HG03060 (cell line): ENCODE results near the gene SNRPN.
"Not testable (repeated sequence)": the region's sequence is repeated elsewhere in the genome, so short reads cannot be mapped to it uniquely, and the experiment has no call there.

Experiments used
- ATAC-seq: cut with Tn5 transposase; IDR thresholded peaks from one replicate; pipeline ENCODE4 v1.9.1; 2021; ENCODE audit warnings: low read depth, moderate number of reproducible peaks; ENCODE audit not compliant: unreplicated experiment

Gene SNRPN

GRCh38 chr15:24966364-24967103 is 11.7 kb downstream of the SNRPN start:
- ATAC-seq, result no peak

DNA sequence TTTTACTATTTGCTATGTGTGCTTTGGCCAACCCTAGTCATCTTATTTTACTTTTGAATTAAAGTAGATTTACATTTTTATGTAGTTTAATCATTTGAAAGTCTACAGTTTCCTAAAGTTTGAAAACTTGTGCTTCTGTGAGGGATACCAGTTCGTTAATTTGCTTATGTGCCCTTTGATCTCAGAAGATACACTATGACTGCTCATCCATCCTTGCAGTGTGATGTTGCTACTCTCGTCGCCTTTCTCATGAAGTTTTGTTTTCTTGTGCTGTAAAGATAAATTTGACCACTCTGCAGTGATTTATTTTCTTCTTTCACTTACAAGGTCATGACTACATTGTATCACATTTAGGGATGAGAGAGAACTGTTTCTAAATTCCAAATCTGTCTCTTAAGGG is 16.3 kb downstream of the SNRPN start:
- no peak for ATAC-seq

DNA sequence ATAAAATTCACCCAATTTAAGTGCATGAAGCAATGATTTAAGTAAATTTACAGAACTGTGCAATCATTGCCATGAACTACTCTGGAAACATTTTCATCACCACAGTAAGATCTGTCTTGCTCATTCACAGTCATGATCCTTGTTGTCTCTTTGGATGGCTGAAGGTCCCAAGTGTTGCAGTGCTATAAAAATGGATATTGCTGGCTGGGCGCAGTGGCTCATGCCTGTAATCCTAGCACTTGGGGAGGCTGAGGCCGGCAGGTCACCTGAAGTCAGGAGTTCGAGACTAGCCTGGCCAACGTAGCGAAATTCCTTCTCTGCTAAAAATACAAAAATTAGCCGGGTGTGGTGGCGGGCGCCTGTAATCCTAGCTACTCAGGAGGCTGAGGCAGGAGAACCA is 17.0 kb downstream of the SNRPN start:
- ATAC-seq, result no peak

- ATAC-seq, result not testable (repeated sequence)
Measured at GRCh38 chr15:24972707-24973106, 17.9 kb downstream of the SNRPN start.

GRCh38 chr15:24976932-24977331 is 22.1 kb downstream of the SNRPN start:
- no peak for ATAC-seq

DNA sequence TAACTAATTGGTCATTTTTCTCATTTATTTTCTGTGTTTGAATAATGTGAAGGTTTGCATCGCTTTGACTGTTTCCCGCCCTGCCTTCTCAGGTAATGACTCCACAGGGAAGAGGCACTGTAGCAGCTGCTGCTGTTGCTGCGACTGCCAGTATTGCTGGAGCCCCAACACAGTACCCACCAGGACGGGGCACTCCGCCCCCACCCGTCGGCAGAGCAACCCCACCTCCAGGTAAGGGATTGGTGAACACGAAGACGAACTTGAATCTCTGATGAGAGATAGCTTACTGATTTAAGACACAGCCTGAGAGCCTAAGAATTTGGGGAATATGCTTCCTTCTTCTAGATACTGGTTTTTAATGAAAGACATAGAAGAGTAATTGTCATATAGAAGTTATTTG is 22.9 kb downstream of the SNRPN start:
- no peak for ATAC-seq

DNA sequence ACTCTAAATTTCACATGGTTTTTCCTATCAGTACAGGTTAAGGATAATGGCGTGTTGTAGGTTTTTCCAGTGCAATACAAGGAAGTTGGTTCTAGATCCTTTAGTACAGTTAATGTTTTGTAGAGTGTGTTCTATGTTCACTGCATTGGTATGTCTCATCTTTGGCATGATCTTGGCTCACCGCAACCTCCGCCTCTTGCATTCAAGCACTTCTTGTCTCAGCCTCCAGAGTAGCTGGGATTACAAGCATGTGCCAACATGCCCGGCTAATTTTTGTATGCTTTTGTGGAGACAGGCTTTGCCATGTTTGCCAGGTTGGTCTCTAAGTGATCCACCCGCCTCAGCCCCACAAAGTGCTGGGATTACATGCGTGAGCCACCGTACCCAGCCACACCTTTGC is 30.4 kb downstream of the SNRPN start:
- no peak for ATAC-seq

DNA sequence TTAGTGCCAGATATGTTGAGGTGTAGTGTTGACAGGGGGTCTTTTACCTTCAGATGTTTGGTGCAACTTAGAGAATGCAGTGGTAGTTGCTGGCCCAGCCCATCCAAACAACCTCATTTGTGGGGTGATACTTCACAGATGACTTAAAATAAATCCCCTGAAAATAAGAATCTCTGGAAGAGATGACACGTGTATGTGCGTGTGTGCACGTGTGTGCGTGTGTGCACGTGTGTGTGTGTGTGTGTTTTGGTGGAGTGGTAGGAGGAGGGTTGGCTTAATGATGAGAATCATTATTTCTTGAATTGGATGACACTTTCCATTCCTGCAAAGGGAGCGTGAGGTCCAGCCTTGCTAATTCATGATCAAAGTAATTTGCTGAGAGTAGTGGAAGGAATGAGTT is 31.9 kb downstream of the SNRPN start:
- ATAC-seq, result no peak

GRCh38 chr15:25019434-25019833 is 64.6 kb downstream of the SNRPN start:
- ATAC-seq, result no peak

DNA sequence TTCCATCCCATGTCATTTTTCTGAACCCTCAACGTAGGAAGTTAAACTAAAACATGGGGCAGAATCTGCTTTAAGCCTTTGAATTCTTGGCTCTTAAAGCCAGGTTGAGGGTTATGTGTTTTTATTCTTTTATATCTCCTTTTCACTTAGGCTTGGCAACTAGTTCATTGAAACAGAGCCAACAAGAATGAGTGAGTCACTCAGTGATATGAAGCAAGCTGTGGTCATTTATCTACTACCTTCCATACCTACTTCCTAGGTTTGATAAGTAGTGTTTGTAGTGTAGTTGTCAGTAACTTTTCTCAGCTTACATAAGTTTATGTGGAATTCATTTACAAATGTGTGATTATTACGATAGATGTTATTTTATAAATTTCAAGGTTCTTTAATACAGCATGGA is 67.4 kb downstream of the SNRPN start:
- no peak for ATAC-seq
